Loucy (cell line): Measurements from ENCODE around the gene TJP3.
A peak's percentile ranks its signal among the peaks of the same experiment; 100 is the strongest.

ENCODE experiments used
- H2AFZ ChIP-seq: fragments of 200-600 bp; sonication (generic); 2 replicates; pipeline ENCODE4 v1.6.0; 2016; ENCODE audit warnings: antibody characterized with exemption, mild to moderate bottlenecking, low read length, moderate library complexity
- H3F3A ChIP-seq: fragments of 200-600 bp; 2 replicates; pipeline ENCODE4 v1.6.0; 2016; ENCODE audit warnings: antibody characterized with exemption, low read depth, mild to moderate bottlenecking
- H3K27me3 ChIP-seq: fragments of 200-600 bp; sonication (generic); 2 replicates; pipeline ENCODE4 v1.6.1; 2014; ENCODE audit warnings: low read length, mild to moderate bottlenecking; ENCODE audit not compliant: insufficient read depth, poor library complexity, severe bottlenecking
- H3K36me3 ChIP-seq: fragments of 200-600 bp; sonication (generic); 2 replicates; pipeline ENCODE4 v1.6.1; 2016; ENCODE audit warnings: low read length; ENCODE audit not compliant: insufficient read depth
- H3K4me1 ChIP-seq: fragments of 200-600 bp; sonication (generic); 2 replicates; pipeline ENCODE4 v1.5.1; 2014; ENCODE audit warnings: low read length, mild to moderate bottlenecking; ENCODE audit not compliant: insufficient read depth, poor library complexity, severe bottlenecking
- H3K4me2 ChIP-seq: fragments of 200-600 bp; sonication (generic); 2 replicates; pipeline ENCODE4 v1.6.0; 2014; ENCODE audit warnings: antibody characterized with exemption, low read length, low read depth, mild to moderate bottlenecking; ENCODE audit not compliant: poor library complexity, severe bottlenecking
- H3K4me3 ChIP-seq: fragments of 200-600 bp; sonication (generic); 2 replicates; pipeline ENCODE4 v1.5.1; 2014; ENCODE audit warnings: low read length, mild to moderate bottlenecking, mixed read lengths; ENCODE audit not compliant: poor library complexity, severe bottlenecking
- H3K79me2 ChIP-seq: fragments of 200-600 bp; sonication (generic); 2 replicates; pipeline ENCODE4 v1.6.1; 2014; ENCODE audit warnings: low read length; ENCODE audit not compliant: insufficient read depth
- H3K9ac ChIP-seq: fragments of 200-600 bp; sonication (generic); 2 replicates; pipeline ENCODE4 v1.6.0; 2014; ENCODE audit warnings: mild to moderate bottlenecking, low read depth, low read length, moderate library complexity; ENCODE audit not compliant: poor library complexity, severe bottlenecking
- H3K9me2 ChIP-seq: fragments of 200-600 bp; sonication (generic); replicated peaks from 2 replicates; pipeline ENCODE4 v1.6.1; 2016; ENCODE audit warnings: low read depth, low read length, mixed read lengths
- H3K9me3 ChIP-seq: fragments of 200-600 bp; sonication (generic); 2 replicates; pipeline ENCODE4 v1.6.1; 2014; ENCODE audit warnings: mild to moderate bottlenecking, antibody characterized with exemption, low read length, low read depth; ENCODE audit not compliant: insufficient read depth
- H4K20me1 ChIP-seq: fragments of 200-600 bp; sonication (generic); 2 replicates; pipeline ENCODE4 v1.6.0; 2014; ENCODE audit warnings: antibody characterized with exemption, low read length, mild to moderate bottlenecking; ENCODE audit not compliant: insufficient read depth, poor library complexity, severe bottlenecking
- CTCF ChIP-seq: fragments of 200-600 bp; sonication (generic); conservative IDR thresholded peaks from 2 replicates; pipeline ENCODE4 v1.5.1; 2014; ENCODE audit warnings: mild to moderate bottlenecking, antibody characterized with exemption, low read length
- EZH2phosphoT487 ChIP-seq: fragments of 200-600 bp; IDR thresholded peaks from 2 replicates; pipeline ENCODE4 v1.6.1; 2018; ENCODE audit warnings: antibody characterized with exemption, mild to moderate bottlenecking, moderate library complexity, borderline replicate concordance

Gene TJP3

GRCh38 chr19:3719868-3720267 is 11.7 kb downstream of the TJP3 start:
- no peaks in the 10 kb centered on the region for H3K9me3 ChIP-seq
- peaks cover 9% of the 10 kb centered on the region for H3K4me1 ChIP-seq
- no peaks in the 10 kb centered on the region for H3F3A ChIP-seq
- no peaks in the 10 kb centered on the region for H3K27me3 ChIP-seq
- H3K4me3 ChIP-seq, result no peak overlapping the region
- no peak overlapping the region for H3K9ac ChIP-seq
- H3K79me2 ChIP-seq, result no peaks in the 10 kb centered on the region
- no peaks in the 10 kb centered on the region for H3K36me3 ChIP-seq
- H4K20me1 ChIP-seq, result no peaks in the 10 kb centered on the region
- no peak overlapping the region for H2AFZ ChIP-seq
- TF ChIP-seq CTCF, result no peak
- no peak for TF ChIP-seq EZH2phosphoT487
- no peaks in the 10 kb centered on the region for H3K9me2 ChIP-seq
- no peak overlapping the region for H3K4me2 ChIP-seq

- Histone ChIP-seq H2AFZ (no peak overlapping the region), H3K4me3 (no peak overlapping the region), H3K9me3 (no peaks in the 10 kb centered on the region), H3K79me2 (no peaks in the 10 kb centered on the region), H3K36me3 (no peaks in the 10 kb centered on the region), H3K4me1 (peaks cover 9% of the 10 kb centered on the region), H3K9me2 (no peaks in the 10 kb centered on the region), H4K20me1 (no peaks in the 10 kb centered on the region), H3K4me2 (no peak overlapping the region), H3F3A (no peaks in the 10 kb centered on the region), H3K27me3 (no peaks in the 10 kb centered on the region), H3K9ac (no peak overlapping the region)
- TF ChIP-seq CTCF, result no peak
- TF ChIP-seq EZH2phosphoT487, result no peak
Observed at GRCh38 chr19:3720349-3720917, 12.2 kb downstream of the TJP3 start.

DNA sequence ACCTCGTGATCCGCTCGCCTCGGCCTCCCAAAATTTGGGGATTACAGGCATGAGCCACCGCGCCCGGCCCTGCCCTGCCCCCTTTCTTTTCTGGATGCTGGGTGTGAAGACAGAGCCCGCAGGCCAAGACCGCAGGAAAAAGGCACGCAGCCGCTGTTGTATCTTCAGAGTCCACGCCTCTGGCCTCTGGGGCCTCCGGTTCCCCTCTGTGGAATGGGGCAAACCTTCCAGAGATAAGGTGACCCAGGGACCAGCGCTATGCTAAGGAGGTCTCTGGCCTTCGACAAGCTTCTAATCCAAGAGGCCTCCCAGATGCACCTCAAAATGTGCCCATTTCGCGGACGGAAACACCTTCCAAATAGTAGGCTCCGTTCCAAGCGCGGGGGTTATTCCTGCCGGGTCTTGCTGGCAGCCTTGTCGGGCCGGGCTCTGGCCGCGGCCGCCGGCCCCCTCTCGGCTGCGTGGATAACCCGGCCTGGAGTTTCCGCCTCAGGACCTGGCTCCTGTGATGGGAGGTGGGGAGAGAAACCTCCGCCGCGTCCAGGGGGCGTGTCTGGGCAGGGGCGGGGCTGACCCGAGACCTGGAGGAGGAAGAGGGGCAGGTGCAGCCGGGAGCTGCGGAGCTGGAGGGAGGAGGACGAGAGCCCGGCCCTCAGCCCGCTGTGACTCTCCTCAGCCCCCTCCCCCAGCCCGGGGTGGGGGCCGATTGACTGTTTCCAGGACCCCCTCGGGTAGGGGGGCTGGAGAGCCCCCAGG is 13.1 kb downstream of the TJP3 start:
- no peaks in the 10 kb centered on the region for H3K9me2 ChIP-seq
- peaks cover 9% of the 10 kb centered on the region for H3K4me1 ChIP-seq
- no peaks in the 10 kb centered on the region for H3K9me3 ChIP-seq
- TF ChIP-seq CTCF (no peak), EZH2phosphoT487 (no peak)
- H3K4me3 ChIP-seq, result peak overlapping the region; percentile 75
- H3K27me3 ChIP-seq, result no peaks in the 10 kb centered on the region
- no peaks in the 10 kb centered on the region for H3K36me3 ChIP-seq
- H3K79me2 ChIP-seq, result no peaks in the 10 kb centered on the region
- H4K20me1 ChIP-seq, result no peaks in the 10 kb centered on the region
- H2AFZ ChIP-seq, result peak overlapping the region; percentile 72; the same call in 1 of the 2 replicates
- H3K4me2 ChIP-seq, result peak overlapping the region; percentile 82
- no peaks in the 10 kb centered on the region for H3F3A ChIP-seq
- H3K9ac ChIP-seq, result peak overlapping the region; percentile 56
